Measurements from ENCODE around the gene RNF112. TPM values are rescaled to one million over a fixed set of nuclear protein-coding genes. Genes with fewer than 3 reads are reported as not detected.
A peak's percentile ranks its signal among the peaks of the same experiment; 100 is the strongest.

RNF112 gene
- total and polyA plus RNA-seq, 2 of the 13 experiments (the other 11 are each of a cell fraction or from before 2014, with no cell fraction given) = 0.05 TPM; not detected in 1

DNA sequence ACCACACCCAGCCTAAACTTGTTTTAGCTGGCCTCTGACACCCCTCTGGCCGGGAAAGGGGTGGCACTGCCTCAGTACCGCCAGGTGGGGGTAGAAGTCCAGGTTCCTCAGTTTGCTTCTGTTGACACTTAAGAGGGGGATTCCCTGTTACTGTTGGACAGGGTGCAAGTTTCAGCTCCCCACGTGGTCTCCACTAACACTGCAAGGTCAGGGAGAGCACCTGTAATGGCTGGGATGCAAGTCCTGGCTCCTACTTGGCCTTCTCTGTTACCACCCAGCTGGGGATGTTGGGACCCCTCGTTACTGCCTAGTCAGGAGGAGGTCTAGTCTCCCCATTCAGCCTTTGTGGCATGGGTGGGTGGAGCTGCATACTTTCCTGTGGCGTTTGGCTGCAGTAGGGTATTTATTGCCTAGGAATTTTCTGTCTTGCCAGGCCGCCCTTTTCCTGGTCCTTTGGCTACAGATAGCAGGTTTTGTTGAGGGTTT, 13.4 kb upstream of the RNF112 start (continued):
- TF ChIP-seq, protein P1, sequence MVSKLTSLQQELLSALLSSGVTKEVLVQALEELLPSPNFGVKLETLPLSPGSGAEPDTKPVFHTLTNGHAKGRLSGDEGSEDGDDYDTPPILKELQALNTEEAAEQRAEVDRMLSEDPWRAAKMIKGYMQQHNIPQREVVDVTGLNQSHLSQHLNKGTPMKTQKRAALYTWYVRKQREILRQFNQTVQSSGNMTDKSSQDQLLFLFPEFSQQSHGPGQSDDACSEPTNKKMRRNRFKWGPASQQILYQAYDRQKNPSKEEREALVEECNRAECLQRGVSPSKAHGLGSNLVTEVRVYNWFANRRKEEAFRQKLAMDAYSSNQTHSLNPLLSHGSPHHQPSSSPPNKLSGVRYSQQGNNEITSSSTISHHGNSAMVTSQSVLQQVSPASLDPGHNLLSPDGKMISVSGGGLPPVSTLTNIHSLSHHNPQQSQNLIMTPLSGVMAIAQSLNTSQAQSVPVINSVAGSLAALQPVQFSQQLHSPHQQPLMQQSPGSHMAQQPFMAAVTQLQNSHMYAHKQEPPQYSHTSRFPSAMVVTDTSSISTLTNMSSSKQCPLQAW (CRISPR knock-in tag; IDR thresholded peaks at IDR 0.05) = no peak
- TF ChIP-seq, protein P2, sequence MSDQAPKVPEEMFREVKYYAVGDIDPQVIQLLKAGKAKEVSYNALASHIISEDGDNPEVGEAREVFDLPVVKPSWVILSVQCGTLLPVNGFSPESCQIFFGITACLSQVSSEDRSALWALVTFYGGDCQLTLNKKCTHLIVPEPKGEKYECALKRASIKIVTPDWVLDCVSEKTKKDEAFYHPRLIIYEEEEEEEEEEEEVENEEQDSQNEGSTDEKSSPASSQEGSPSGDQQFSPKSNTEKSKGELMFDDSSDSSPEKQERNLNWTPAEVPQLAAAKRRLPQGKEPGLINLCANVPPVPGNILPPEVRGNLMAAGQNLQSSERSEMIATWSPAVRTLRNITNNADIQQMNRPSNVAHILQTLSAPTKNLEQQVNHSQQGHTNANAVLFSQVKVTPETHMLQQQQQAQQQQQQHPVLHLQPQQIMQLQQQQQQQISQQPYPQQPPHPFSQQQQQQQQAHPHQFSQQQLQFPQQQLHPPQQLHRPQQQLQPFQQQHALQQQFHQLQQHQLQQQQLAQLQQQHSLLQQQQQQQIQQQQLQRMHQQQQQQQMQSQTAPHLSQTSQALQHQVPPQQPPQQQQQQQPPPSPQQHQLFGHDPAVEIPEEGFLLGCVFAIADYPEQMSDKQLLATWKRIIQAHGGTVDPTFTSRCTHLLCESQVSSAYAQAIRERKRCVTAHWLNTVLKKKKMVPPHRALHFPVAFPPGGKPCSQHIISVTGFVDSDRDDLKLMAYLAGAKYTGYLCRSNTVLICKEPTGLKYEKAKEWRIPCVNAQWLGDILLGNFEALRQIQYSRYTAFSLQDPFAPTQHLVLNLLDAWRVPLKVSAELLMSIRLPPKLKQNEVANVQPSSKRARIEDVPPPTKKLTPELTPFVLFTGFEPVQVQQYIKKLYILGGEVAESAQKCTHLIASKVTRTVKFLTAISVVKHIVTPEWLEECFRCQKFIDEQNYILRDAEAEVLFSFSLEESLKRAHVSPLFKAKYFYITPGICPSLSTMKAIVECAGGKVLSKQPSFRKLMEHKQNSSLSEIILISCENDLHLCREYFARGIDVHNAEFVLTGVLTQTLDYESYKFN (CRISPR knock-in tag; conservative IDR thresholded peaks at IDR 0.05) = 0 out of 2 replicates have a peak, but pooled peaks have one; percentile 21
- no peak for TF ChIP-seq ADNP (CRISPR knock-in tag; IDR thresholded peaks at IDR 0.05)
- no peak for TF ChIP-seq ZSCAN20 (CRISPR knock-in tag; IDR thresholded peaks at IDR 0.05; ENCODE audit: borderline replicate concordance)
- 0 out of 2 replicates have a peak, but pooled peaks have one; percentile 27 for TF ChIP-seq ZNF605 (CRISPR knock-in tag; IDR thresholded peaks at IDR 0.05)
- TF ChIP-seq SALL1 (CRISPR knock-in tag; IDR thresholded peaks at IDR 0.05) = peak; percentile 17; the same call in 1 of the 2 replicates
- TF ChIP-seq ZFX (CRISPR knock-in tag; IDR thresholded peaks at IDR 0.05; ENCODE audit: low read depth) = 0 out of 2 replicates have a peak, but pooled peaks have one; percentile 16
- TF ChIP-seq ZNF138 (CRISPR knock-in tag; IDR thresholded peaks at IDR 0.05; ENCODE audit: low read depth) = no peak
- peak; percentile 70 for TF ChIP-seq STAG1 (CRISPR knock-in tag; IDR thresholded peaks at IDR 0.05)

Measured in HepG2 (cell line).